Neural crest cell (in vitro differentiated cells): ENCODE results near the gene CLEC19A. TPM values are rescaled to one million over a fixed set of nuclear protein-coding genes. Genes with fewer than 3 reads are reported as not detected.

ENCODE experiments used
- DNase-seq: peaks from one replicate; pipeline ENCODE4 v3.0.0; 2021; ENCODE audit warnings: low read depth, mixed read lengths, low spot score
- H3K27ac Mint-ChIP-seq: one replicate; pipeline ENCODE4 v1.8.0; 2021; ENCODE audit warnings: mild to moderate bottlenecking, mixed read lengths; ENCODE audit not compliant: unreplicated experiment
- H3K27me3 Mint-ChIP-seq: 2 replicates; pipeline ENCODE4 v1.8.0; 2021; ENCODE audit warnings: low read depth, mild to moderate bottlenecking, mixed read lengths
- H3K36me3 Mint-ChIP-seq: 2 replicates; pipeline ENCODE4 v1.8.0; 2021; ENCODE audit warnings: low read depth, mild to moderate bottlenecking, mixed read lengths
- H3K4me1 Mint-ChIP-seq: 2 replicates; pipeline ENCODE4 v1.8.0; 2021; ENCODE audit warnings: mixed read lengths
- H3K4me3 Mint-ChIP-seq: one replicate; pipeline ENCODE4 v1.8.0; 2021; ENCODE audit warnings: mild to moderate bottlenecking, mixed read lengths
- H3K9me3 Mint-ChIP-seq: 2 replicates; pipeline ENCODE4 v1.8.0; 2021; ENCODE audit warnings: mixed read lengths
- CTCF ChIP-seq: fragments of 200-600 bp; sonication (generic); conservative IDR thresholded peaks from 2 replicates; pipeline ENCODE4 v1.5.0; 2021; ENCODE audit warnings: antibody characterized with exemption, mild to moderate bottlenecking
- total RNA-seq: library from RNA; stranded (reverse); gene quantifications from 2 replicates; pipeline ENCODE4 v1.2.1, GENCODE V29; 2021

Gene CLEC19A
- total RNA-seq, 1 donor from 2014 or later = not detected

GRCh38 chr16:19331794-19332193 lies 46.3 kb downstream of the CLEC19A start:
- Mint-ChIP-seq H3K27ac (no peak overlapping the region), H3K4me3 (no peak overlapping the region), H3K27me3 (no peaks in the 10 kb centered on the region), H3K4me1 (no peaks in the 10 kb centered on the region), H3K9me3 (peaks cover 3% of the 10 kb centered on the region), H3K36me3 (no peaks in the 10 kb centered on the region)
- no peak for DNase-seq
- TF ChIP-seq CTCF = no peak

GRCh38 chr16:19338335-19338734 lies 52.8 kb downstream of the CLEC19A start:
- Mint-ChIP-seq H3K27ac (no peak overlapping the region), H3K27me3 (no peaks in the 10 kb centered on the region), H3K4me3 (no peak overlapping the region), H3K36me3 (no peaks in the 10 kb centered on the region), H3K9me3 (peaks cover 10% of the 10 kb centered on the region), H3K4me1 (no peaks in the 10 kb centered on the region)
- no peak for TF ChIP-seq CTCF
- no peak for DNase-seq

- no peak for TF ChIP-seq CTCF
- Mint-ChIP-seq H3K27ac (no peak overlapping the region), H3K36me3 (no peaks in the 10 kb centered on the region), H3K9me3 (peaks cover 10% of the 10 kb centered on the region), H3K4me3 (no peak overlapping the region), H3K27me3 (peaks cover 9% of the 10 kb centered on the region), H3K4me1 (peaks cover 9% of the 10 kb centered on the region)
- DNase-seq = no peak
Measured at GRCh38 chr16:19344224-19344801, 58.8 kb downstream of the CLEC19A start.

DNA sequence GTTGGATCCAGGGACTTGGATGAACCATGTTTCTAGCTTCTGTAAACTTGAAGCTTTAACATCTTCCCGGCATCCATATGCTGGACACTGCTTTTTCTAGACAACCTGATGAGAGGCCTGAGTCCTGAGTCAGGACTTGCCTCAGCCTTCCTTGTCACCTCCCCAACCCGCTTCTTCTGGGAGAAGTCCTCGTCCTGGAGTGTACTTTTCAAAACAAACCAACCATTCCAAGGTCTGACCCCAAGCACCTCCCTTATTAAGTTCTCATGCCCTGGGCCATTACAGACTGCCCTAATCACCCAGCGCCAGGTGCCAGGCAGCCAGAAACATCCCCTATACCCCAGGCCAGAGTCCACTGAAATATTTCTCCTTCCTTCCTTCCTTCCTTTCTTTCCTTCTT lies 59.4 kb downstream of the CLEC19A start:
- no peak for DNase-seq
- TF ChIP-seq CTCF = no peak
- no peak overlapping the region for H3K27ac Mint-ChIP-seq
- H3K9me3 Mint-ChIP-seq = peaks cover 10% of the 10 kb centered on the region
- no peaks in the 10 kb centered on the region for H3K36me3 Mint-ChIP-seq
- no peak overlapping the region for H3K4me3 Mint-ChIP-seq
- H3K4me1 Mint-ChIP-seq = peaks cover 9% of the 10 kb centered on the region
- H3K27me3 Mint-ChIP-seq = peaks cover 9% of the 10 kb centered on the region

- Mint-ChIP-seq H3K27ac (no peak overlapping the region), H3K4me3 (no peak overlapping the region)
Measured at GRCh38 chr16:19346335-19346922, 60.9 kb downstream of the CLEC19A start.

More at GRCh38 chr16:19346335-19346922, 60.9 kb downstream of the CLEC19A start:
- Mint-ChIP-seq H3K36me3 (no peaks in the 10 kb centered on the region), H3K9me3 (peaks cover 10% of the 10 kb centered on the region), H3K4me1 (peaks cover 9% of the 10 kb centered on the region), H3K27me3 (peaks cover 9% of the 10 kb centered on the region)
- TF ChIP-seq CTCF = no peak
- no peak for DNase-seq
